Endothelial cell of umbilical vein (primary cell): ENCODE results near the gene NUTM1. TPM values are rescaled to one million over a fixed set of nuclear protein-coding genes. Genes with fewer than 3 reads are reported as not detected.
"Not testable (repeated sequence)": the region's sequence is repeated elsewhere in the genome, so short reads cannot be mapped to it uniquely, and the experiment has no call there.

Source experiments
- BruUV-seq: library from RNA; stranded (reverse); fragments of 400-500 nt; replicated peaks from 2 replicates; lab custom pipeline; 2021; lab: Mats Ljungman, UMichigan
- CTCF ChIA-PET: fragments of 300-600, 350-600 bp; sonication (Branson Sonifier 250); formaldehyde crosslinking; loops from one replicate; lab custom pipeline; 2021; ENCODE audit warnings: antibody characterized with exemption, inconsistent platforms; lab: Charles Lee
- POLR2A ChIA-PET: fragments of 300-600, 350-600 bp; sonication (Branson Sonifier 250); formaldehyde crosslinking; loops from one replicate; lab custom pipeline; 2021; ENCODE audit warnings: antibody characterized with exemption, inconsistent platforms; lab: Charles Lee
- DNase-seq: peaks from one replicate; pipeline ENCODE4 v3.0.0-alpha.2; 2011; ENCODE audit warnings: low read depth, low spot score
- FAIRE-seq: peaks from 2 replicates; lab custom pipeline; 2011; peaks lifted over from hg19 to GRCh38; lab: Jason Lieb, UNC
- H2AFZ ChIP-seq: 2 replicates; pipeline ENCODE4 v1.6.0; 2012; ENCODE audit warnings: low read depth, low read length, control low read depth, inconsistent platforms
- H3K27ac ChIP-seq: 2 replicates; pipeline ENCODE4 v1.5.1; 2011; ENCODE audit warnings: low read depth, mild to moderate bottlenecking, control low read depth, low read length, moderate library complexity; ENCODE audit not compliant: insufficient read depth
- H3K27me3 ChIP-seq, 2 experiments: 2 replicates each; pipeline versions ENCODE4 v1.6.0 to v1.6.1; 2011; ENCODE audit warnings: low read length in 2 of 2, mixed read lengths in 1 of 2; ENCODE audit not compliant: control insufficient read depth in 2 of 2, insufficient read depth in 2 of 2
- H3K36me3 ChIP-seq, 2 experiments: 2 replicates in 1 of 2; 3 replicates in 1 of 2; pipeline ENCODE4 v1.5.1; 2011; ENCODE audit warnings: low read length in 2 of 2, mild to moderate bottlenecking in 1 of 2, moderate library complexity in 1 of 2; ENCODE audit not compliant: control insufficient read depth in 2 of 2, insufficient read depth in 2 of 2; ENCODE audit errors: extremely low read depth in 1 of 2
- H3K4me1 ChIP-seq: 3 replicates; pipeline ENCODE4 v1.5.1; 2011; ENCODE audit warnings: mild to moderate bottlenecking, low read length; ENCODE audit not compliant: control insufficient read depth, insufficient read depth; ENCODE audit errors: extremely low read depth
- H3K4me2 ChIP-seq: 2 replicates; pipeline ENCODE4 v1.6.1; 2011; ENCODE audit warnings: low read length, control low read depth, mixed read lengths; ENCODE audit not compliant: insufficient read depth
- H3K4me3 ChIP-seq, 3 experiments: fragments of 200-600 bp in 1 of 3; sonication (generic), shearing (Covaris generic) in 1 of 3; replicated peaks in 1 of 3; 2 replicates each; pipeline ENCODE4 v1.5.1; 2011 to 2016; ENCODE audit warnings: control low read depth in 3 of 3, low read length in 3 of 3, mild to moderate bottlenecking in 2 of 3, inconsistent platforms in 1 of 3, low read depth in 1 of 3, moderate library complexity in 1 of 3; ENCODE audit not compliant: insufficient read depth in 1 of 3
- H3K79me2 ChIP-seq: 2 replicates; pipeline ENCODE4 v1.6.0; 2012; ENCODE audit warnings: low read length, inconsistent platforms; ENCODE audit not compliant: control insufficient read depth, insufficient read depth
- H3K9ac ChIP-seq: replicated peaks from 2 replicates; pipeline ENCODE3; 2011; ENCODE audit warnings: low read length, control low read depth; ENCODE audit not compliant: insufficient read depth; ENCODE audit errors: extremely low read depth
- H3K9me1 ChIP-seq: replicated peaks from 3 replicates; pipeline ENCODE4 v1.6.0; 2011; ENCODE audit warnings: mild to moderate bottlenecking, low read length; ENCODE audit not compliant: control insufficient read depth, insufficient read depth; ENCODE audit errors: extremely low read depth
- H3K9me3 ChIP-seq: replicated peaks from 2 replicates; pipeline ENCODE4 v1.5.1; 2012; ENCODE audit warnings: low read length, inconsistent platforms; ENCODE audit not compliant: control insufficient read depth, insufficient read depth
- H4K20me1 ChIP-seq: replicated peaks from 2 replicates; pipeline ENCODE3; 2011; ENCODE audit warnings: mild to moderate bottlenecking, low read length; ENCODE audit not compliant: control insufficient read depth, insufficient read depth; ENCODE audit errors: extremely low read depth
- CTCF ChIP-seq, 2 donors: IDR thresholded peaks; 1 replicate in 1 of 2; 2 replicates in 1 of 2; pipeline ENCODE4 v1.5.1; 2011; ENCODE audit warnings: low read length in 2 of 2, mild to moderate bottlenecking in 2 of 2, moderate library complexity in 2 of 2, control low read depth in 1 of 2, inconsistent platforms in 1 of 2, low read depth in 1 of 2; ENCODE audit not compliant: insufficient read depth in 1 of 2; ENCODE audit errors: extremely low read depth in 1 of 2
- EZH2 ChIP-seq: IDR thresholded peaks from 2 replicates; pipeline ENCODE4 v1.6.1; 2012; ENCODE audit warnings: borderline replicate concordance, low read depth, mild to moderate bottlenecking, moderate library complexity, low read length, inconsistent platforms; ENCODE audit not compliant: severe bottlenecking
- FOS ChIP-seq: IDR thresholded peaks from 2 replicates; pipeline ENCODE4 v1.6.1; 2011; ENCODE audit warnings: mild to moderate bottlenecking, low read length, moderate library complexity, borderline replicate concordance; ENCODE audit not compliant: insufficient read depth
- GATA2 ChIP-seq: IDR thresholded peaks from 2 replicates; pipeline ENCODE4 v1.7.0; 2011; ENCODE audit warnings: low read depth, mild to moderate bottlenecking, moderate library complexity, mixed read lengths, low read length; ENCODE audit not compliant: insufficient read length, insufficient read depth
- JUN ChIP-seq: IDR thresholded peaks from 2 replicates; pipeline ENCODE4 v1.6.1; 2011; ENCODE audit warnings: borderline replicate concordance, low read depth; ENCODE audit not compliant: insufficient read length, insufficient read depth
- MAX ChIP-seq: IDR thresholded peaks from 2 replicates; pipeline ENCODE4 v1.6.1; 2011; ENCODE audit not compliant: insufficient read depth, insufficient read length
- MYC ChIP-seq: IDR thresholded peaks from one replicate; pipeline ENCODE4 v1.6.1; 2011; ENCODE audit warnings: mild to moderate bottlenecking, low read depth, low read length
- POLR2A ChIP-seq: IDR thresholded peaks from 2 replicates; pipeline ENCODE4 v1.6.1; 2012; ENCODE audit warnings: low read depth, mild to moderate bottlenecking, control low read depth, low read length
- POLR2AphosphoS5 ChIP-seq: IDR thresholded peaks from 2 replicates; pipeline ENCODE4 v1.6.1; 2012; ENCODE audit warnings: low read depth, mild to moderate bottlenecking, control low read depth, low read length, moderate library complexity; ENCODE audit not compliant: insufficient read depth
- dilution Hi-C: fragments of 300-500 bp; cut with MboI; formaldehyde crosslinking; loops from one replicate; pipeline ENCODE4 v1.15.0; 2019; ENCODE audit warnings: low sequenced_read_pairs; ENCODE audit not compliant: extremely low pct_ligation_motif_present
- intact Hi-C: fragments of 100-400 bp; cut with micrococcal nuclease; formaldehyde crosslinking; loops from one replicate; pipeline ENCODE4 v1.10.0; 2022
- polyA plus RNA-seq, 4 experiments: library from polyadenylated mRNA; depleted of rRNA in 3 of 4; stranded (reverse) in 3 of 4; unstranded in 1 of 4; fragments of >200 nt; gene quantifications; 2 replicates each; pipeline versions ENCODE4 v1.2.1 to v1.2.3, GENCODE V29; 2011 to 2012; ENCODE audit warnings: missing spikeins in 1 of 4
- total RNA-seq: library from RNA; stranded (reverse); gene quantifications from 2 replicates; pipeline ENCODE4 v1.2.3, GENCODE V29; 2021

NUTM1 gene
- total and polyA plus RNA-seq, 2 donors (not counting 3 experiments of a cell fraction or from before 2014, with no cell fraction given): not detected

DNA sequence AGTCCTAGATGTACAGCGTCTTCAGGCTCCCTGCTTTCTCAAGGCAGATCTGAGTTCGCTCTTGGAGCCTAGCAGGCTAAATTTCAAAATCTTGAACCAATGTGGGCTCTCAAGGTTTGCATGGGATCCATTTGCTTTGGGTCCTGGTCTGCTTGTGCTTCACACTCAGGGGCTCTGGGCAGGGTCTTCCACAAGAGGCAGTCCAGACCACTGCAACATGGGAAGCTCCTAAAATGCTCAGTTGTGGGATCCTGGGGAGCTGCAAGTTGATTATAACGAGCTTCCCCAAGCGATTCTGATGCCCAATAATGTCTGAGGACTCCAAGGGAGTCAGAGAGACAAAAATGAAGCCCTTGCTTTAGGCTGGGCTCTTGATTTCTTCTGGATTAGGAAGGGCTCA lies 6.7 kb downstream of the NUTM1 start:
- Histone ChIP-seq H3K27ac (no peak overlapping the region), H3K79me2 (no peaks in the 10 kb centered on the region), H3K27me3 (no peaks in the 10 kb centered on the region), H4K20me1 (no peaks in the 10 kb centered on the region), H3K9me3 (no peaks in the 10 kb centered on the region), H3K9ac (no peak overlapping the region), H3K4me3 (no peak overlapping the region), H2AFZ (no peak overlapping the region), H3K4me1 (no peaks in the 10 kb centered on the region), H3K9me1 (no peaks in the 10 kb centered on the region), H3K4me2 (no peak overlapping the region), H3K36me3 (no peaks in the 10 kb centered on the region)
- dilution Hi-C loops: no loop called here
- intact Hi-C loops: loop anchor here (2.0 to 10.0 kb wide), 2 partner anchors 85 to 571 kb away; partner anchors contain the start of gene GOLGA8A
- POLR2A ChIA-PET: no interaction called here
- TF ChIP-seq MAX (no peak), FOS (no peak), POLR2AphosphoS5 (no peak), POLR2A (no peak), EZH2 (no peak), MYC (no peak), JUN (no peak), GATA2 (no peak), CTCF (IDR thresholded peaks at IDR 0.05; ENCODE audit: extremely low read depth in 1 of 2, insufficient read depth in 1 of 2, low read depth in 1 of 2, low read length in 2 of 2) (no peak)
- DNase-seq (no peak), FAIRE-seq (no peak)
- BruUV-seq: no TSS peak
- CTCF ChIA-PET: no interaction called here

DNA sequence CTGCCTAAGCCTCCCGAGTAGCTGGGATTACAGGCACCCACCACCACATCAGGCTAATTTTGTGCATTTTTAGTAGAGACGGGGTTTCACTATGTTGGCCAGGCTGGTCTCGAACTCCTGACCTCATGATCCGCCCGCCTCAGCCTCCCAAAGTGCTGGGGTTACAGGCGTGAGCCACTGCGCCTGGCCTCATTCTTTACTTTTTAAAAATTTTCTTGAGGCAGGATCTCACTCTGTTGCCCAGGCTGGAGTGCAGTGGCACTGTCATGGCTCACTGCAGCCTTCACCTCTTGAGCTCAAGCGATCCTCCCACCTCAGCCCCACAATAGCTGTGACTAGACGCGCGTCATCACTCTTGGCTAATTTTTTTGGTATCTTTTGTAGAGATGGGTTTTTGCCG lies 9.9 kb downstream of the NUTM1 start:
- H3K9me1 ChIP-seq, FAIRE-seq, H2AFZ ChIP-seq, H3K79me2 ChIP-seq, H3K4me3 ChIP-seq, H4K20me1 ChIP-seq, H3K27me3 ChIP-seq, BruUV-seq, intact Hi-C loops, dilution Hi-C loops, H3K36me3 ChIP-seq, H3K9ac ChIP-seq, H3K9me3 ChIP-seq, H3K4me2 ChIP-seq, DNase-seq, POLR2A ChIA-PET, H3K4me1 ChIP-seq, H3K27ac ChIP-seq: not testable (repeated sequence)
- CTCF ChIA-PET: interaction anchor here (1.0 to 3.2 kb wide), 3 partner anchors 10 to 112 kb away, joined by 3 to 16 read pairs (median 6); partner anchors contain the start of genes LPCAT4, NOP10 and NUTM1
